ENCODE results near the gene ZNF317. TPM values are rescaled to one million over a fixed set of nuclear protein-coding genes. Genes with fewer than 3 reads are reported as not detected.

ZNF317 gene
- total and polyA plus RNA-seq, 4 donors: 7.8 to 11.6 (median 10.5) TPM

GRCh38 chr19:9178901-9179300, 38.7 kb downstream of the ZNF317 start, which contains the start of gene OR7D2 (continued):
- TF ChIP-seq MAX (IDR thresholded peaks at IDR 0.05): no peak
- no peak for TF ChIP-seq SP1 (IDR thresholded peaks at IDR 0.05)
- TF ChIP-seq FOXA1 (IDR thresholded peaks at IDR 0.05): no peak

- no peak for DNase-seq (ENCODE audit: low spot score)
- WGBS: 94% methylated on average over 17 of the region's 17 CpGs
- Histone ChIP-seq H3K9ac (ENCODE audit: low read depth in 1 of 2, low read length in 2 of 2) (no peak overlapping the region), H3K27ac (ENCODE audit: low read depth in 1 of 2, low read length in 2 of 2) (no peak overlapping the region), H3K4me3 (ENCODE audit: low read depth in 1 of 3, low read length in 3 of 3) (no peak overlapping the region), H3K36me3 (ENCODE audit: control insufficient read depth in 4 of 4, insufficient read depth in 3 of 4, low read depth in 1 of 4, low read length in 3 of 4) (no peaks in the 10 kb centered on the region), H3K4me1 (ENCODE audit: control insufficient read depth in 4 of 4, insufficient read depth in 4 of 4, low read length in 3 of 4) (no peaks in the 10 kb centered on the region), H3K27me3 (ENCODE audit: control insufficient read depth in 4 of 4, insufficient read depth in 4 of 4, low read length in 3 of 4) (no peaks in the 10 kb centered on the region), H3K9me3 (ENCODE audit: control insufficient read depth in 4 of 4, low read length in 3 of 4) (peaks cover 0 to 4% (median 2%) of the 10 kb centered on the region in 4 donors)
- TF ChIP-seq TAF1 (conservative IDR thresholded peaks at IDR 0.05) (no peak), RXRA (IDR thresholded peaks at IDR 0.05) (no peak), EGR1 (IDR thresholded peaks at IDR 0.05; ENCODE audit: low read depth in 2 of 2) (no peak), SP1 (IDR thresholded peaks at IDR 0.05) (no peak), RAD21 (IDR thresholded peaks at IDR 0.05) (no peak), REST (IDR thresholded peaks at IDR 0.05) (no peak), JUND (IDR thresholded peaks at IDR 0.05) (no peak), GABPA (IDR thresholded peaks at IDR 0.05 in 1 of 2, conservative IDR thresholded peaks at IDR 0.05 in 1 of 2) (no peak), ZBTB33 (IDR thresholded peaks at IDR 0.05) (no peak), YY1 (IDR thresholded peaks at IDR 0.05) (no peak), FOXA2 (IDR thresholded peaks at IDR 0.05) (no peak), NR2F2 (IDR thresholded peaks at IDR 0.05) (no peak), FOXA1 (IDR thresholded peaks at IDR 0.05) (no peak), CTCF (IDR thresholded peaks at IDR 0.05; ENCODE audit: low read depth, low read length, missing input control) (no peak)
These were observed 42.8 kb downstream of the ZNF317 start for GRCh38 chr19:9183000-9183399.
